Ovary (tissue), 3 donors: ENCODE results near the gene CDCA4.

ENCODE experiments used
- CTCF ChIP-seq, 3 donors: fragments of 450-650 bp in 2 of 3; fragments of 200-600 bp in 1 of 3; IDR thresholded peaks; one replicate each; pipeline versions ENCODE4 v1.5.1 to v1.8.0; 2016 to 2022; ENCODE audit warnings: antibody characterized with exemption in 3 of 3, mild to moderate bottlenecking in 1 of 3
- EP300 ChIP-seq: sonication (generic); formaldehyde crosslinking; IDR thresholded peaks from one replicate; pipeline ENCODE4 v1.6.1; 2017; ENCODE audit warnings: antibody characterized with exemption
- POLR2A ChIP-seq: fragments of 450-650 bp; IDR thresholded peaks from one replicate; pipeline ENCODE4 v1.6.1; 2017; ENCODE audit warnings: antibody characterized with exemption, mild to moderate bottlenecking, moderate library complexity
- donor health status: DM: no; HTN: no; CAD: no.

DNA sequence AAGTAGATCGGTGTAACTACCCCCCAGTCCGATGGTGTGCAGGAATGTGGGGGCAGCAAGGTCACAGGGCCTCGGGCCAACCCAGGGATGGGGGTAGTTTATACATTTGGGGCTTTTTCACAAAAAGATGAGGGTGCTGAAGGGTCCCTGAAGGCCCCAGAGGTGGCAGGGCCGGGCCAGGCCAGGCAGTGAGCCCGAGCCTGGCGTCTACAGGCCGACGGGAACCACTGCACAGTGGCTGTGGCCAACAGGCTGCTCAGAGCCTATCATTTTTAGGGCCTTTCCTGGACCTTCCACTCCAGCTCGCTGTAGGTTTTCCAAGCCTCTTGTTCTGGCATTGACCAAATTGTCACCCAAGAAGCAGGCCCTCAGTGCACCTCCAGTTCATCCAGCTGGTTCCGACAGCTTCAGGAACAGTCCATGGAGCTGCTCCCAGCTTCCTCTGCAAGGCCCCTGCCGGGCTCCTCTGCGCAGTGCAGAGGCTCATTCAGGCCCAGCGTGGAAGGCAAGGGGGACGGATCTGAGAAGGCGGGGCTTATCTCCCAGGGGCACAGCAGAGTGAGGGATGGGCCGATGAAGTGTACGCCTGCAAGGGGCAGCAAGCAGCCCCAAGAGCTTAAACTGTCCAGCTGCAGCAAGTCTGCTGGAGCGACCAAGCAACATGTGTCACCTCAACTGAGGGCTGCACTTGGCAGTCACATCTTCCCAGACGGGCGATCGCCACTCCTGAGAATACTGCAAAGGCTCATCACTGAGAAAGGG lies 13.9 kb downstream of the CDCA4 start:
- TF ChIP-seq CTCF (IDR thresholded peaks at IDR 0.05), result no peak
- no peak for TF ChIP-seq POLR2A
- TF ChIP-seq EP300, result no peak
